ENCODE data around the gene ANKRD66.

ANKRD66 gene

DNA sequence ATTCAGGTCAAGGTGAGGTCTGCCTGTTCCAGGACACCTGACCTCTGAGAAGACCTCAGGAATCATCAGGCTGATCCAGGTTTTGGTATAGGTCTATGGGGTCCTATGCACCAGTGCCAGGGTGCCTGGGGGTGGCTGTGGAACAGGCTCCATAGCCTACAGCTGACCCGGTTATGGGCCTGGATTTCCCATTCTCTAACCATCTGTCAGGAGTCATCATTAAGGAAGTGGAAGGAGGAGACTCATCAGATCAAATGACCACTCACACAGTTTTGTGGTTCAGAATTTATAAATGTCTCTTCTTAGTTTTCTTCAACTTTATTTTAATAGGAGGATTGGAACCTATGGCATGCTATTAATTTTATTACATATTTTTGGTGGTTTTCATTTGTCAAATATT is 26.3 kb upstream of the ANKRD66 start:
- H3K4me3 ChIP-seq (ENCODE audit: low read depth, low read length), result no peak overlapping the region
- no peak for DNase-seq (ENCODE audit: low read depth)
- TF ChIP-seq, protein P1, sequence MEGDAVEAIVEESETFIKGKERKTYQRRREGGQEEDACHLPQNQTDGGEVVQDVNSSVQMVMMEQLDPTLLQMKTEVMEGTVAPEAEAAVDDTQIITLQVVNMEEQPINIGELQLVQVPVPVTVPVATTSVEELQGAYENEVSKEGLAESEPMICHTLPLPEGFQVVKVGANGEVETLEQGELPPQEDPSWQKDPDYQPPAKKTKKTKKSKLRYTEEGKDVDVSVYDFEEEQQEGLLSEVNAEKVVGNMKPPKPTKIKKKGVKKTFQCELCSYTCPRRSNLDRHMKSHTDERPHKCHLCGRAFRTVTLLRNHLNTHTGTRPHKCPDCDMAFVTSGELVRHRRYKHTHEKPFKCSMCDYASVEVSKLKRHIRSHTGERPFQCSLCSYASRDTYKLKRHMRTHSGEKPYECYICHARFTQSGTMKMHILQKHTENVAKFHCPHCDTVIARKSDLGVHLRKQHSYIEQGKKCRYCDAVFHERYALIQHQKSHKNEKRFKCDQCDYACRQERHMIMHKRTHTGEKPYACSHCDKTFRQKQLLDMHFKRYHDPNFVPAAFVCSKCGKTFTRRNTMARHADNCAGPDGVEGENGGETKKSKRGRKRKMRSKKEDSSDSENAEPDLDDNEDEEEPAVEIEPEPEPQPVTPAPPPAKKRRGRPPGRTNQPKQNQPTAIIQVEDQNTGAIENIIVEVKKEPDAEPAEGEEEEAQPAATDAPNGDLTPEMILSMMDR (IDR thresholded peaks at IDR 0.05; ENCODE audit: low read depth, low read length, missing control alignments), result no peak

DNA sequence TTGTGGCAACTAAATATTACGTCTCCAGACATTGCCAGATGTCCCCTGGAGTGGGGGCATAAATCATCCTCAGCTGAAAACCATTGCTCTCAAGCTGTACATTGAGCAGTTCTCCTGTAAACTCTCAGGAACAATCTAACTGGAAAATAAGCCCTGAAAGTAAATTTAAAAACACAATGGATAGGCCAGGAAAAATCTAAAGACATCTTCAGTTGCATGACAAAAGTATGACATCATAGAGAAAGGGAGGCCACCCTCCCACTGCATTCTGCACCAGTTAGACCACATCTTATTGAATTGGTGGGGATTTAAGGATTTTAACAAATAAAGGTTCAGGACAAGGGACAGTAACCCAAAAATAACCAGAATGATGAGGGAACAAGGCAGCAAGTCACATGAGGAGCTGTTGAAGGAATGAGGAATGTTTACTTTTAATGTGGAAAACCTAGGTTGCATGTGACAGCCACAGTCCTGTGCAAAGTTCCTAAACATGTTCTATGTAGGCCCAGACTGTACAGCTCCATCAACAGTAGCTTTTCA is 16.9 kb upstream of the ANKRD66 start:
- no peak for DNase-seq (ENCODE audit: low read depth)
- no peak overlapping the region for H3K4me3 ChIP-seq (ENCODE audit: low read depth, low read length)
- TF ChIP-seq, protein P1 (IDR thresholded peaks at IDR 0.05; ENCODE audit: low read depth, low read length, missing control alignments), result no peak

DNA sequence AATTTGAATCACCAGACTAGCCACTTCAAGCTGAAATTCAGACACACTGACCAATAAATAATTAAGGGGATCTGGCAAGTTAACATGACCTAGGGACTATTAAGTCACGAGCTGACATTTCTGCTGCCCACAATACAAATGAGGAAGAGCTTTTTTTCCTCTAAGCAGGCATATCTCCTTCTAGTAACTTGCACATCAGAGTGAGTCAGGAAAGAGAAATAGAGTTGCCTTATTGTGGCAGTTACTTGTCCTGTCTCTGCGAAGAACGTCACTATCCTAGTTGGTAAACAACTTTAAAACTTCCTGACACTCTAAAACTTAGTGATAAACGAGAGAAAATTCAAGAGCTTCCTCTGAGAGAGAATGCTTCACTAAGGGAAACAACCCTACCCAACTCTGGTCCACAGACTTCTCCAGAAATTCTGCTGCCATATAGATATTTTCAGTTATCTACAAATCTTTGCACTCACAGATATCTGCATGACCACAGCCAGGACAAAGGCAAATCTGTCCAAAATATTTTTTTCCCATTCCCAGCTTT is 15.7 kb upstream of the ANKRD66 start:
- no peak for DNase-seq (ENCODE audit: low read depth)
- TF ChIP-seq, protein P1 (IDR thresholded peaks at IDR 0.05; ENCODE audit: low read depth, low read length, missing control alignments), result no peak
- H3K4me3 ChIP-seq (ENCODE audit: low read depth, low read length), result no peak overlapping the region

DNA sequence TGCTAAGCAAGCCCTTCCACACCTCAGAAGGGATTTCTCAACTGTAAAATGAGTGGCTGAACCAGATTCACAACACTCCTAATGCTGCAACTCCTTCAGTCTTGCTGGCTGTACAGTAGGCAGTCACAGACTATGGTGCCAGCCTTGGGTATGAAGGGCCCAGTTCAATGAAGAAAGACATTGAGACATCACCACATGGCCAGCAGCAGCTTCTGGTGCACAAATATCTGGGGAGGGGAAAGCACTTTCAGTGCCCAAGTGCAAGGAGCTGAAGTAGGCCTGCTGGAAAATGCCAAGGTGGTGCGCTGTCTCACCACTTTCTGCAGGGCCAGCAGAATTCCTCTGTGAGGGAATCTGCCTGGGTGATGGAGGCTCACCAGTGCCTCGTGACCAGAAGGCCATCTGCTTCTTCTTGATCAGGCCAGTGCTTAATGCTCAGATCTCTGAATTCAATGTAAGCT is 13.4 kb upstream of the ANKRD66 start:
- H3K4me3 ChIP-seq (ENCODE audit: low read depth, low read length), result no peak overlapping the region
- TF ChIP-seq, protein P1 (IDR thresholded peaks at IDR 0.05; ENCODE audit: low read depth, low read length, missing control alignments), result no peak
- DNase-seq (ENCODE audit: low read depth), result no peak

DNA sequence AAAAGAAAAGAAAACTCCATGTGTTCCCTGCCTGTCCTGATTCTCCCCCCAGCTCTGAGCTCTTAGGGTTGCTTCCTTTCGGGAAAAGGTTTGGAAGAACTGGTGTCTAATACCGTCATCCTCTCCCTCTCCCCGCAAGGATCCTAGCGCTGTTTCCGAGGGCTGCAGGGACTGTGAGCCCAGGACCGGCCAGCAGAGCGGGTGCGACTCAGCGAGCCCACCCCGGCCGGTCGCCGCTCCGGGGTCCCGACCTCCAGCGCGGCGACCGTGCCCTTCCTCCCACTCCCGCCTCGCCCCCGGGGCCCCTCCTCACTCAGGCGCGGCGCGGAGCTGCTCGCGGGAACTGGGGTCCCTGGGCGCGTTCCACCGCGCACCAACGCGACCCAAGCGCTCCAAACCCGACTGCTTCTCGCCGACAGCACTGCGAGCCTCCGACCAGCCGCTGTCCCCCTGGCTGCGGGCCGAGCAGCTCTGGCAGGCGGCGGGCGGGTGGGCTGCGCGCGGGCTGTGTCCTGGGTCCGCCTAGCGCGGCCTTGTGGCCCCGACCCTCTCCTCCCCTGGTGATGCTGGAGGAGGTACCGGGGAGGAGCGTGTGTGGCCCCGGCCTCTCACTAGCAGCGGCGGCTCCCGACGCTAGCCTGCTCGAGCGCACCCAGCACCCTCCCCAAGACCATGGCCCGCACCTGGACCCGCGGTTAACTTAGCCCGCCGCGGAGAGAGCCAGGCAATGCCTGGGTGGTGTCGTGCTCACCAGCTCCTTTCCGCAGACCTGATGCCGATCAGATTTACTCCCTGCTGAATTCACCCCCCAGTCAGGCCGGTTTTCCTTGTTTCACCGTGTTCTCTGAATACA is 11.6 kb upstream of the ANKRD66 start, which contains the start of gene PLA2G7:
Gene PLA2G7 (minus strand): TSS at position 509 of the 853 bp plus-strand sequence. CDS start 12,484 bp downstream, outside the sequence.
- no peak within 1 kb of the TSS for H3K4me3 ChIP-seq (ENCODE audit: low read depth, low read length)

DNA sequence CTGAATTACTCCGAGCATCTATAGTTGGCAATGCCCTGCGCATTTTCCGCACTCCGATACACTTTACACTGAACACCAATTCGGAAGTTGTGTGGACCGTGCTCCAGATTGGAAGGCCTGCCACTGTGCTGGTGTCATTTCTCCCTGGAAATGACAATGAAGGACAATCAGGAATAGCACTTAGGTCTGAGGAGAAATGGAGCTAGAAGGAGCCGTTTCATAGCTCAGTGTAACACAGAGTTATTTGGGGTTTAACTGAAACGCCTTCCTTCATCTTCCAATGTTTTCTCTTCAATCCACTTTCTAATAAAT is 11.1 kb upstream of the ANKRD66 start:
- TF ChIP-seq, protein P1 (IDR thresholded peaks at IDR 0.05; ENCODE audit: low read depth, low read length, missing control alignments), result no peak
- H3K4me3 ChIP-seq (ENCODE audit: low read depth, low read length), result no peak overlapping the region
- no peak for DNase-seq (ENCODE audit: low read depth)

More for the DNA sequence above, 11.6 kb upstream of the ANKRD66 start, which contains the start of gene PLA2G7:
- TF ChIP-seq, protein P1 (IDR thresholded peaks at IDR 0.05; ENCODE audit: low read depth, low read length, missing control alignments), result no peak
- no peak for DNase-seq (ENCODE audit: low read depth)

Data from GM12864 (cell line).